HG03175 (cell line): ENCODE measurements around the gene NFIL3.

Source experiments
- ATAC-seq: cut with Tn5 transposase; IDR thresholded peaks from one replicate; pipeline ENCODE4 v1.9.1; 2021; ENCODE audit warnings: mild to moderate bottlenecking, moderate library complexity; ENCODE audit not compliant: unreplicated experiment

Gene NFIL3

GRCh38 chr9:91361291-91362050 lies 62.2 kb downstream of the NFIL3 start, which contains the start of gene AUH:
Gene AUH (minus strand): TSS chr9:91361918. CDS start chr9:91361889, 29 bp downstream.
- ATAC-seq: peak; percentile 85

GRCh38 chr9:91360551-91361290 lies 62.9 kb downstream of the NFIL3 start:
- ATAC-seq: no peak

DNA sequence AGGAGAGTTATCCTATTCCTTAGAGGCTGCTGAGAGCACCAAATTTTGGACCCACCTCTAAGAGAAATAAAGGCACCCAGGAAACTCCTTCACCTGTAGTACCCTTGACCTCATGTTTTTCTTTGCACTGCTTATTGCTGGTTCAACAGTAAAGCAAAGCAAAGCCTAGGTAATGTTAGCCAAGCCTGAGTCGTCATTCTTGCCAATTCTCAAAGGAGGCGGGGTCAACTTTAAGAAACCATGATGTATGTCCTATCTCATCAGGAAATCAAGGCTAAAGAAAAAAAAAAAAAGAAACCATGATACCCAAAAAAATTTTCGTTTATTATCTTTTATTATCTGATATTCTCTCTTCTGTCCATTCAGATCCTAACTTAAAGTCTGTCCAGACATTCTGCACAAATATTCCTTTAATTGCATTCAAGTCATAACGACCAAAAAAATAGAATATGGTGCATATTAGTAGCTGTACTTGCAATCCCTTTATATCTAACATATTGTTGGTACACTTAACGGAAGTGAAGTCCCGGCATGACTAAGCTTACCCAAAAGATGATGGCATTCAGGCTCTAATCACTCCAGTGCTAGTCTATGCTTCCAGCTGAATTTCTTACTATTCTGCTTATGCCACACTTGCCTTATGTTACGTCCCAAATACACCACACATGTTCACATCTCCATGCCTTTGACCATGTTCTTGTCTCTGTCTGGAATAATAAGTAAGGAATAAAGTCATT lies 63.7 kb downstream of the NFIL3 start:
- no peak for ATAC-seq

GRCh38 chr9:91359083-91359482 lies 64.5 kb downstream of the NFIL3 start:
- no peak for ATAC-seq
